ENCODE results near the gene ULBP3. TPM values are rescaled to one million over a fixed set of nuclear protein-coding genes. Genes with fewer than 3 reads are reported as not detected.

ULBP3 gene
- total and polyA plus RNA-seq, 2 of the 4 experiments (the other 2 are of a cell fraction) = 11.1 to 35.1 TPM

DNA sequence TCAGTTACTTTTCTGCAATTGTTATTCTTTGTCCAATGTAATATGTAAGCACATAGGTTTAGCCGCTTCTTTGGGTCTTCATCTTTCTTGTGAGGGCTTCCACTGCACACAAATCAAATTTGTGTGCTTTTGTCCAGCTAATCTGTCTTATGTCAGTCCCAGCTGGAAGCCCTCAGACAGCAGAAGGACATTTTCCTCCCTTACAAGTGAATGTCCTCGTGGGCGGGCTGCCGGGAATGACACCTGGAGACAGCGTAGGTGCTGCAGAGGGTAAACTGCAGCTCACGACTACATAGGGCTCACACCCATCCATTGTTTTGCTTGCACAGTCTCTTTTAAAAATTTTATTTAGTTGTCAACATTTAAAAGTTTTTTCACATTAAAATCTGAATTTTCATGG is 49.3 kb upstream of the ULBP3 start:
- ATAC-seq (ENCODE audit: low read depth) (no peak), DNase-seq (no peak)
- in situ Hi-C loops (cut with MboI; ENCODE audit: low sequenced_read_pairs) = no loop called here
- BruUV-seq (replicated peaks) = no TSS peak
- Histone ChIP-seq H2BK15ac (ENCODE audit: low read depth, low read length) (no peak overlapping the region), H2BK20ac (ENCODE audit: low read depth, low read length) (no peak overlapping the region), H3K23ac (ENCODE audit: low read depth, low read length) (no peak overlapping the region), H2BK120ac (ENCODE audit: low read depth, low read length) (no peak overlapping the region), H4K5ac (ENCODE audit: low read depth, low read length) (no peak overlapping the region), H2AFZ (replicated peaks; ENCODE audit: low read length, poor library complexity) (no peak overlapping the region), H3K9me3 (ENCODE audit: control insufficient read depth, insufficient read depth, low read length) (peaks cover 3% of the 10 kb centered on the region; the same call in 1 of the 2 replicates), H4K20me1 (ENCODE audit: insufficient read depth, low read length) (no peaks in the 10 kb centered on the region), H3K4ac (ENCODE audit: low read depth, low read length) (no peak overlapping the region), H3K18ac (ENCODE audit: low read depth, low read length) (no peak overlapping the region), H3K27me3 (ENCODE audit: control insufficient read depth, insufficient read depth, low read length) (no peaks in the 10 kb centered on the region), H3K9me1 (ENCODE audit: insufficient read depth, low read length) (no peaks in the 10 kb centered on the region), H2AK5ac (ENCODE audit: low read depth, low read length) (no peak overlapping the region), H3K9ac (ENCODE audit: low read depth, low read length) (no peak overlapping the region), H3K4me1 (ENCODE audit: control insufficient read depth, insufficient read depth, low read length) (no peaks in the 10 kb centered on the region), H3K27ac (ENCODE audit: insufficient read depth, low read length) (no peak overlapping the region), H3K79me1 (ENCODE audit: low read depth in 1 of 2, low read length in 2 of 2) (no peaks in the 10 kb centered on the region), H3K56ac (ENCODE audit: extremely low read depth, insufficient read depth, low read length) (no peak overlapping the region), H4K8ac (ENCODE audit: low read depth in 2 of 2, low read length in 2 of 2) (no peak overlapping the region), H3K36me3 (ENCODE audit: control insufficient read depth, insufficient read depth, low read length) (no peaks in the 10 kb centered on the region), H3K14ac (replicated peaks; ENCODE audit: low read depth, low read length) (no peak overlapping the region), H2AK9ac (replicated peaks; ENCODE audit: low read depth, low read length, poor library complexity) (no peak overlapping the region), H4K91ac (ENCODE audit: insufficient read depth, low read depth, low read length) (no peak overlapping the region), H3K4me2 (ENCODE audit: low read depth, low read length) (no peak overlapping the region), H2BK5ac (ENCODE audit: low read depth, low read length, poor library complexity, severe bottlenecking) (no peak overlapping the region), H3K4me3 (ENCODE audit: insufficient read depth, low read depth, low read length) (no peak overlapping the region)
- WGBS, 2 experiments (ENCODE audit: extremely low coverage in 2 of 2, insufficient read length in 1 of 2) = no CpG with 5 or more reads among the region's 6 CpGs
- dilution Hi-C loops (cut with HindIII; ENCODE audit: low sequenced_read_pairs, unreplicated experiment) = no loop called here
- CTCF ChIA-PET = no interaction called here
- intact Hi-C loops (cut with micrococcal nuclease) = no loop called here
- TF ChIP-seq NFE2L2 (IDR thresholded peaks at IDR 0.05; ENCODE audit: low read depth, low read length) (no peak), BHLHE40 (IDR thresholded peaks at IDR 0.05; ENCODE audit: low read depth, low read length) (no peak), FOS (IDR thresholded peaks at IDR 0.05; ENCODE audit: low read depth, low read length) (no peak), SMC3 (IDR thresholded peaks at IDR 0.05; ENCODE audit: low read depth, low read length) (no peak), MAZ (IDR thresholded peaks at IDR 0.05; ENCODE audit: borderline replicate concordance, low read depth, low read length) (no peak), RAD21 (IDR thresholded peaks at IDR 0.05; ENCODE audit: low read length) (no peak)
- TF ChIP-seq, protein P1, sequence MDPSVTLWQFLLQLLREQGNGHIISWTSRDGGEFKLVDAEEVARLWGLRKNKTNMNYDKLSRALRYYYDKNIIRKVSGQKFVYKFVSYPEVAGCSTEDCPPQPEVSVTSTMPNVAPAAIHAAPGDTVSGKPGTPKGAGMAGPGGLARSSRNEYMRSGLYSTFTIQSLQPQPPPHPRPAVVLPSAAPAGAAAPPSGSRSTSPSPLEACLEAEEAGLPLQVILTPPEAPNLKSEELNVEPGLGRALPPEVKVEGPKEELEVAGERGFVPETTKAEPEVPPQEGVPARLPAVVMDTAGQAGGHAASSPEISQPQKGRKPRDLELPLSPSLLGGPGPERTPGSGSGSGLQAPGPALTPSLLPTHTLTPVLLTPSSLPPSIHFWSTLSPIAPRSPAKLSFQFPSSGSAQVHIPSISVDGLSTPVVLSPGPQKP (IDR thresholded peaks at IDR 0.05; ENCODE audit: borderline replicate concordance, low read depth, low read length) = no peak
- TF ChIP-seq, protein P2, sequence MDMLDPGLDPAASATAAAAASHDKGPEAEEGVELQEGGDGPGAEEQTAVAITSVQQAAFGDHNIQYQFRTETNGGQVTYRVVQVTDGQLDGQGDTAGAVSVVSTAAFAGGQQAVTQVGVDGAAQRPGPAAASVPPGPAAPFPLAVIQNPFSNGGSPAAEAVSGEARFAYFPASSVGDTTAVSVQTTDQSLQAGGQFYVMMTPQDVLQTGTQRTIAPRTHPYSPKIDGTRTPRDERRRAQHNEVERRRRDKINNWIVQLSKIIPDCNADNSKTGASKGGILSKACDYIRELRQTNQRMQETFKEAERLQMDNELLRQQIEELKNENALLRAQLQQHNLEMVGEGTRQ (IDR thresholded peaks at IDR 0.05; ENCODE audit: low read depth, low read length) = no peak
- POLR2A ChIA-PET (ENCODE audit: unreplicated experiment) = no interaction called here
